Ascending aorta (tissue), 2 donors: ENCODE results near the gene PIAS4. TPM values are rescaled to one million over a fixed set of nuclear protein-coding genes. Genes with fewer than 3 reads are reported as not detected.
A peak's percentile ranks its signal among the peaks of the same experiment; 100 is the strongest.
"Not testable (repeated sequence)": the region's sequence is repeated elsewhere in the genome, so short reads cannot be mapped to it uniquely, and the experiment has no call there.

Experiments used
- DNase-seq, 2 donors: peaks; one replicate each; pipeline ENCODE4 v3.0.0-alpha.2; 2019; ENCODE audit warnings: low spot score in 2 of 2
- H3K27ac ChIP-seq, 2 donors: fragments of 200-600 bp; sonication (generic); one replicate each; pipeline ENCODE4 v1.5.1; 2016 to 2017; ENCODE audit warnings: mild to moderate bottlenecking in 1 of 2
- H3K27me3 ChIP-seq: fragments of 200-600 bp; sonication (generic); one replicate; pipeline ENCODE4 v1.5.1; 2017
- H3K36me3 ChIP-seq, 2 donors: fragments of 200-600 bp; sonication (generic); one replicate each; pipeline ENCODE4 v1.5.1; 2016
- H3K4me1 ChIP-seq, 2 donors: fragments of 200-600 bp; sonication (generic); one replicate each; pipeline ENCODE4 v1.5.1; 2016 to 2017; ENCODE audit warnings: mild to moderate bottlenecking in 1 of 2
- H3K4me3 ChIP-seq, 2 donors: fragments of 200-600 bp; sonication (generic); one replicate each; pipeline ENCODE4 v1.5.1; 2016 to 2017; ENCODE audit warnings: mild to moderate bottlenecking in 1 of 2
- H3K9me3 ChIP-seq, 2 donors: fragments of 200-600 bp; sonication (generic); one replicate each; pipeline ENCODE4 v1.5.1; 2016
- CTCF ChIP-seq, 3 experiments: fragments of 200-600 bp in 2 of 3; fragments of 450-650 bp in 1 of 3; sonication (generic) in 2 of 3; IDR thresholded peaks; one replicate each; pipeline ENCODE4 v1.5.1; 2016 to 2019; ENCODE audit warnings: antibody characterized with exemption in 3 of 3, mild to moderate bottlenecking in 1 of 3, moderate library complexity in 1 of 3
- intact Hi-C: fragments of 100-400 bp; cut with DNase I; formaldehyde crosslinking; loops from one replicate; pipeline ENCODE4 v1.15.1; 2023
- total RNA-seq: library from RNA; depleted of rRNA; stranded (reverse); fragments of >200 nt; gene quantifications from one replicate; pipeline ENCODE4 v1.1.0, GENCODE V29; 2016

Gene PIAS4
- total RNA-seq, 1 donor from 2014 or later, result 30.8 TPM

- DNase-seq, result no peak
- Histone ChIP-seq H3K9me3 (no peaks in the 10 kb centered on the region), H3K27me3 (no peaks in the 10 kb centered on the region), H3K36me3 (peaks cover 35 to 36% of the 10 kb centered on the region in 2 donors), H3K4me1 (peaks cover 8 to 27% of the 10 kb centered on the region in 2 donors), H3K27ac (peak overlapping the region; percentile 52 to 98), H3K4me3 (peak overlapping the region; percentile 89 to 96)
- no peak for TF ChIP-seq CTCF (IDR thresholded peaks at IDR 0.05)
- intact Hi-C loops, result loop anchor here (1.0 to 5.0 kb wide), 6 partner anchors 14 to 223 kb away; partner anchors contain the start of genes ANKRD24, DAPK3, MAP2K2 and MRPL54
Measured at GRCh38 chr19:3985643-3986259, 21.8 kb upstream of the PIAS4 start.

- H3K27ac ChIP-seq, result peak overlapping the region in 1 of 2 donors; percentile 52
- no peaks in the 10 kb centered on the region for H3K9me3 ChIP-seq
- H3K36me3 ChIP-seq, result peaks cover 28 to 29% of the 10 kb centered on the region in 2 donors
- peak; percentile 52 to 76 (median 63) for TF ChIP-seq CTCF (IDR thresholded peaks at IDR 0.05)
- no peak for DNase-seq
- intact Hi-C loops, result loop anchor here (1.0 to 5.0 kb wide), 4 partner anchors 136 to 224 kb away; partner anchors contain the start of genes ANKRD24, MAP2K2, MRPL54 and SIRT6
- peaks cover 8 to 27% of the 10 kb centered on the region in 2 donors for H3K4me1 ChIP-seq
- peak overlapping the region; percentile 89 to 96 for H3K4me3 ChIP-seq
- H3K27me3 ChIP-seq, result no peaks in the 10 kb centered on the region
Measured at GRCh38 chr19:3986260-3987041, 21.1 kb upstream of the PIAS4 start.

- Histone ChIP-seq H3K27me3 (no peaks in the 10 kb centered on the region), H3K4me1 (peaks cover 8 to 27% of the 10 kb centered on the region in 2 donors), H3K36me3 (peaks cover 14 to 16% of the 10 kb centered on the region in 2 donors), H3K9me3 (no peaks in the 10 kb centered on the region), H3K4me3 (peak overlapping the region in 1 of 2 donors; percentile 96), H3K27ac (no peak overlapping the region)
- DNase-seq, result peak in 1 of 2 donors; percentile 91
- intact Hi-C loops, result loop anchor here (2.0 to 5.0 kb wide), 3 partner anchors 135 to 225 kb away; partner anchors contain the start of genes ANKRD24, MAP2K2, MRPL54 and SIRT6
- peak; percentile 79 to 88 (median 83) for TF ChIP-seq CTCF (IDR thresholded peaks at IDR 0.05)
Measured at GRCh38 chr19:3987619-3988371, 19.7 kb upstream of the PIAS4 start.

- Histone ChIP-seq H3K27me3 (no peaks in the 10 kb centered on the region), H3K9me3 (no peaks in the 10 kb centered on the region), H3K4me3 (no peak overlapping the region), H3K4me1 (peaks cover 5 to 10% of the 10 kb centered on the region in 2 donors), H3K27ac (no peak overlapping the region), H3K36me3 (no peaks in the 10 kb centered on the region)
- no peak for TF ChIP-seq CTCF (IDR thresholded peaks at IDR 0.05)
- intact Hi-C loops, result loop anchor here (1.0 kb wide), 2 partner anchors 17 to 71 kb away; partner anchors contain the start of gene PIAS4
- no peak for DNase-seq
Measured at GRCh38 chr19:3990815-3991117, 16.8 kb upstream of the PIAS4 start.

- no peak overlapping the region for H3K4me3 ChIP-seq
- H3K27me3 ChIP-seq, result no peaks in the 10 kb centered on the region
- TF ChIP-seq CTCF (IDR thresholded peaks at IDR 0.05), result no peak
- H3K36me3 ChIP-seq, result no peaks in the 10 kb centered on the region
- H3K9me3 ChIP-seq, result no peaks in the 10 kb centered on the region
- H3K27ac ChIP-seq, result no peak overlapping the region
- H3K4me1 ChIP-seq, result no peaks in the 10 kb centered on the region
- intact Hi-C loops, result no loop called here
- no peak for DNase-seq
Measured at GRCh38 chr19:3995607-3996006, 11.9 kb upstream of the PIAS4 start.

- H3K4me3 ChIP-seq, H3K4me1 ChIP-seq, intact Hi-C loops, H3K36me3 ChIP-seq, H3K9me3 ChIP-seq, H3K27ac ChIP-seq, H3K27me3 ChIP-seq, DNase-seq: not testable (repeated sequence)
Measured at GRCh38 chr19:3998667-3999412, 8.7 kb upstream of the PIAS4 start.

GRCh38 chr19:4000798-4001197 lies 6.7 kb upstream of the PIAS4 start:
- DNase-seq, H3K27ac ChIP-seq, H3K27me3 ChIP-seq, H3K36me3 ChIP-seq, H3K4me3 ChIP-seq, intact Hi-C loops, H3K4me1 ChIP-seq, H3K9me3 ChIP-seq: not testable (repeated sequence)
